Skin of body (tissue), 2 donors: ENCODE measurements around the gene ARID2. TPM values are rescaled to one million over a fixed set of nuclear protein-coding genes. Genes with fewer than 3 reads are reported as not detected.

Experiments used
- DNase-seq: peaks from one replicate; lab custom pipeline; 2025; lab: John Stamatoyannopoulos, UW
- total RNA-seq: library from RNA; depleted of rRNA; stranded (reverse); fragments of >200 nt; gene quantifications from one replicate; pipeline ENCODE4 v1.2.3, GENCODE V29; 2014

Gene ARID2
- total RNA-seq, 1 donor from 2014 or later = 52.7 TPM

GRCh38 chr12:45721954-45722353 lies 7.6 kb upstream of the ARID2 start:
- no peak for DNase-seq

GRCh38 chr12:45725631-45726602 lies 3.6 kb upstream of the ARID2 start:
- DNase-seq = peak; percentile 57

- peak; percentile 58 for DNase-seq
These were observed 2.8 kb upstream of the ARID2 start for GRCh38 chr12:45726603-45727300.

- peak; percentile 95 for DNase-seq
These were observed 2.1 kb upstream of the ARID2 start for GRCh38 chr12:45727301-45727979.

- peak; percentile 79 for DNase-seq
These were observed 1.4 kb upstream of the ARID2 start for GRCh38 chr12:45727980-45728629.

GRCh38 chr12:45728630-45729232 lies 775 bp upstream of the ARID2 start:
- peak; percentile 96 for DNase-seq

- no peak for DNase-seq
These were observed 510 bp downstream of the ARID2 start for GRCh38 chr12:45730084-45730347.

- peak; percentile 72 for DNase-seq
These were observed 1.1 kb downstream of the ARID2 start for GRCh38 chr12:45730348-45731189.

GRCh38 chr12:45731190-45731775 lies 1.8 kb downstream of the ARID2 start:
- no peak for DNase-seq

GRCh38 chr12:45732250-45732649 lies 2.7 kb downstream of the ARID2 start:
- no peak for DNase-seq

- DNase-seq = no peak
These were observed 3.4 kb downstream of the ARID2 start for GRCh38 chr12:45732936-45733335.

- DNase-seq = no peak
These were observed 8.1 kb downstream of the ARID2 start for GRCh38 chr12:45737638-45738037.

- no peak for DNase-seq
These were observed 13.1 kb downstream of the ARID2 start for GRCh38 chr12:45742590-45742989.

GRCh38 chr12:45743247-45743646 lies 13.7 kb downstream of the ARID2 start:
- no peak for DNase-seq

- no peak for DNase-seq
These were observed 16.4 kb downstream of the ARID2 start for GRCh38 chr12:45745861-45746277.

- no peak for DNase-seq
These were observed 27.2 kb downstream of the ARID2 start for GRCh38 chr12:45756666-45757065.

GRCh38 chr12:45757172-45757571 lies 27.7 kb downstream of the ARID2 start:
- DNase-seq = no peak

- DNase-seq = no peak
These were observed 30.8 kb downstream of the ARID2 start for GRCh38 chr12:45760333-45760732.

- peak; percentile 28 for DNase-seq
These were observed 32.9 kb downstream of the ARID2 start for GRCh38 chr12:45762185-45763110.
